ENCODE results near the gene FARS2.

DNA sequence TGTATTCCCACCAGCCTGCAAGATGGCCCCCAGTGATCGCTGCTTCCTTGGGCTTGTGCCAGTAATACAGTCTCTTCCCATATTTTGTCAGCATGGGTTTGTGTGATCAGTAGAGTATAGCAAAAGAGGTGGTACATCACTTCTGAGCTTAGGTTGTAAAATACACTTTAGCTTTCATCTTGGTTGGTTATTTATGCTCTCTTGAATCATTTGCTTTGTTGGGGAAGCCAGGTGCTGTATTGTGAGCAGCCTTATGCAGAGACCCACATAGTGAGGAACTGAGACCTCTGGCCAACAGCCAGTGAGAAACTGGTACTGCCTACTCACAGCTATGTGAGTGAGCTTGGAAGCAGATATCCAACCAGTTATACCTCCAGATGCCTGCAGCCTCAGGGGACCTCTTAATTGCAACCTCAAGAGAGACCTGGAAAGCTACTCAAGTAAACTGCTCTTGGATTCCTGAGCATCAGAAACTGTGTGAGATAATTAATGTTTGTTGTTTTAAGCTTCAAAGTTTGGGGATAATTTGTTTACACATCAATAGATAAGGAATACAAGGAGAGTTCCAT is 229.3 kb downstream of the FARS2 start:
- TF ChIP-seq CTCF (conservative IDR thresholded peaks at IDR 0.05 in 1 of 2, IDR thresholded peaks at IDR 0.05 in 1 of 2; ENCODE audit: low read depth in 1 of 2, low read length in 2 of 2) (no peak), EZH2 (IDR thresholded peaks at IDR 0.05; ENCODE audit: low read length, missing control alignments) (no peak)

All from fibroblast of lung (primary cell).